Kidney epithelial cell (primary cell): ENCODE results near the gene DNMT1. TPM values are rescaled to one million over a fixed set of nuclear protein-coding genes. Genes with fewer than 3 reads are reported as not detected.
A peak's percentile ranks its signal among the peaks of the same experiment; 100 is the strongest.

Source experiments
- DNase-seq: peaks from one replicate; pipeline ENCODE4 v3.0.0-alpha.2; 2010; ENCODE audit warnings: low read depth
- H3K27me3 ChIP-seq: 2 replicates; pipeline ENCODE4 v1.6.0; 2011; ENCODE audit warnings: low read length; ENCODE audit not compliant: control insufficient read depth, insufficient read depth
- H3K36me3 ChIP-seq: 2 replicates; pipeline ENCODE4 v1.5.1; 2011; ENCODE audit warnings: low read length; ENCODE audit not compliant: control insufficient read depth, insufficient read depth
- H3K4me3 ChIP-seq: 2 replicates; pipeline ENCODE4 v1.5.1; 2011; ENCODE audit warnings: low read depth, mild to moderate bottlenecking, control low read depth, low read length
- CTCF ChIP-seq: IDR thresholded peaks from 2 replicates; pipeline ENCODE4 v1.5.1; 2011; ENCODE audit warnings: mild to moderate bottlenecking, moderate library complexity, low read length, control low read depth, inconsistent platforms; ENCODE audit not compliant: insufficient read depth, poor library complexity, severe bottlenecking
- total RNA-seq: library from RNA; depleted of rRNA; stranded (reverse); fragments of >200 nt; gene quantifications from 2 replicates; pipeline ENCODE4 v1.2.3, GENCODE V29; 2015

The DNMT1 gene
- total RNA-seq, 1 donor from 2014 or later = 66.9 TPM

GRCh38 chr19:10095948-10096614 is 98.7 kb downstream of the DNMT1 start:
- peak; percentile 53 for DNase-seq
- H3K4me3 ChIP-seq = peak overlapping the region; percentile 42
- TF ChIP-seq CTCF = no peak
- no peaks in the 10 kb centered on the region for H3K36me3 ChIP-seq
- H3K27me3 ChIP-seq = no peaks in the 10 kb centered on the region

- Histone ChIP-seq H3K27me3 (no peaks in the 10 kb centered on the region), H3K36me3 (no peaks in the 10 kb centered on the region), H3K4me3 (no peak overlapping the region)
- TF ChIP-seq CTCF = no peak
- DNase-seq = no peak
Observed at GRCh38 chr19:10095622-10095947, 99.2 kb downstream of the DNMT1 start.

- TF ChIP-seq CTCF = no peak
- DNase-seq = no peak
- Histone ChIP-seq H3K4me3 (no peak overlapping the region), H3K27me3 (no peaks in the 10 kb centered on the region), H3K36me3 (no peaks in the 10 kb centered on the region)
Observed at GRCh38 chr19:10093295-10094186, 101.2 kb downstream of the DNMT1 start.

- H3K36me3 ChIP-seq = no peaks in the 10 kb centered on the region
- no peak for DNase-seq
- no peaks in the 10 kb centered on the region for H3K27me3 ChIP-seq
- TF ChIP-seq CTCF = no peak
- no peak overlapping the region for H3K4me3 ChIP-seq
Observed at GRCh38 chr19:10092648-10093294, 102.0 kb downstream of the DNMT1 start.

GRCh38 chr19:10091895-10092641 is 102.7 kb downstream of the DNMT1 start:
- Histone ChIP-seq H3K36me3 (no peaks in the 10 kb centered on the region), H3K4me3 (no peak overlapping the region), H3K27me3 (no peaks in the 10 kb centered on the region)
- no peak for DNase-seq
- no peak for TF ChIP-seq CTCF
